Activated naive CD8-positive, alpha-beta T cell treated with anti-CD3 and anti-CD28 coated beads, Interleukin-2, amount 10 ng/mL, durations not matched to agents 7 days and 5 days (primary cell): Measurements from ENCODE around the gene AGPAT3. TPM values are rescaled to one million over a fixed set of nuclear protein-coding genes. Genes with fewer than 3 reads are reported as not detected.

Experiments used
- ATAC-seq: fragments of 150-1000 bp; cut with Tn5 transposase; one replicate; pipeline ENCODE4 v1.10.0; 2021; ENCODE audit warnings: low read depth, moderate library complexity
- POLR2A ChIA-PET: fragments of 350-600 bp; sonication (Branson Sonifier 250); formaldehyde crosslinking; loops from one replicate; lab custom pipeline; 2021; ENCODE audit warnings: antibody characterized with exemption; lab: Charles Lee
- DNase-seq: peaks from one replicate; pipeline ENCODE4 v3.0.0; 2021
- H3K27ac Mint-ChIP-seq: one replicate; pipeline ENCODE4 v1.8.0; 2022; ENCODE audit warnings: mild to moderate bottlenecking, mixed read lengths
- H3K27me3 Mint-ChIP-seq: one replicate; pipeline ENCODE4 v1.8.0; 2022; ENCODE audit warnings: mild to moderate bottlenecking, moderate library complexity, mixed read lengths
- H3K36me3 Mint-ChIP-seq: one replicate; pipeline ENCODE4 v1.8.0; 2021; ENCODE audit warnings: mild to moderate bottlenecking, mixed read lengths
- H3K4me1 Mint-ChIP-seq: one replicate; pipeline ENCODE4 v1.8.0; 2021; ENCODE audit warnings: mixed read lengths
- H3K4me3 Mint-ChIP-seq: one replicate; pipeline ENCODE4 v1.8.0; 2022; ENCODE audit warnings: mild to moderate bottlenecking, moderate library complexity, mixed read lengths
- H3K9me3 Mint-ChIP-seq: one replicate; pipeline ENCODE4 v1.8.0; 2021; ENCODE audit warnings: mixed read lengths
- total RNA-seq, 2 experiments: library from RNA; stranded (reverse); gene quantifications; one replicate each; pipeline ENCODE4 v1.2.3, GENCODE V29; 2021

Gene AGPAT3
- total RNA-seq, 2 experiments from 2014 or later: 75.4 to 76.3 TPM

DNA sequence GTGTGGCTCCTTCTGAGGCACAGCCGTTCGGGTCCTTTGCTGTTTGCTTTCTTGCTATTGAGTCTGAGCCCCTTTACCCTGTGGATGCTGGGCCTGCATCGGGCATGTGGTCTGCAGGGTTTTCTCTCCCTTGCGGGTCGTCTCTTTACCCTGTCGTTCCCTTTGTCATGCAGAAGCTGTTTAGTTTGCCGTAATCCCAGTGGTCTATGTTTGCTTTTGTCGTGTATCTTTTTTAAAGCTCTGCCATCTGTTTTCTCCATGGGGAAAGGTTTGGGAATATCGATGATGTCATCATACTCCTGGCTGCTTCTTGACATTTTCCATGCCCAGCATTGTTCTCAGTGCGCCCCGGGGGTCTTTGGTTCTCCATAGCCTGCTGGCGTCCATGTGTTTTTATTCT lies 68.2 kb downstream of the AGPAT3 start:
- POLR2A ChIA-PET: no interaction called here
- ATAC-seq (no peak), DNase-seq (no peak)
- H3K4me3 Mint-ChIP-seq: no peak overlapping the region
- H3K27ac Mint-ChIP-seq: no peak overlapping the region
- H3K4me1 Mint-ChIP-seq: peaks cover 4% of the 10 kb centered on the region
- H3K36me3 Mint-ChIP-seq: no peaks in the 10 kb centered on the region
- H3K9me3 Mint-ChIP-seq: no peaks in the 10 kb centered on the region
- no peaks in the 10 kb centered on the region for H3K27me3 Mint-ChIP-seq

DNA sequence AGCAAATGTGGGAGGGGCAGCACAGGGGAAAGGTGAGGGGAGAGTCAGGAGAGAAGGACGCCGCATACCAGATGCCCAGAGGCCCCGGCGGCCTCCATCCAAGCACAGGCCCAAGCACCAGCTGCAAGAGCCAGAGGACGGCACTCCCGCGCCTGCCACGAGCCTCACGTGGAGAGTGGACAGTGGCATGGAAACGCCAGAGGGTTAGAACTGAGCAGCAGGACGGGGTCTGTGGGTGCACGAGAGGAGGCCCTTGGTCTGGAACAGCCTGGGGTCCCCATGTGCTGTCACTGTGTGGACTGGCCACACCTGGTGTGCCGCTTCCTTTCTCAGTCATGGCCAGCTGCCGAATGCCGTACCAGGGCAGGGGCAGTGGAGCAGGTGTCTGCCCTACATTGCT lies 68.7 kb downstream of the AGPAT3 start:
- no peaks in the 10 kb centered on the region for H3K9me3 Mint-ChIP-seq
- no peak overlapping the region for H3K27ac Mint-ChIP-seq
- POLR2A ChIA-PET: interaction anchor here (0.6 kb wide), 1 partner anchor 10 kb away, joined by 3 read pairs; no protein-coding TSS in a partner anchor
- no peak overlapping the region for H3K4me3 Mint-ChIP-seq
- DNase-seq (no peak), ATAC-seq (no peak)
- no peaks in the 10 kb centered on the region for H3K27me3 Mint-ChIP-seq
- H3K4me1 Mint-ChIP-seq: peaks cover 7% of the 10 kb centered on the region
- no peaks in the 10 kb centered on the region for H3K36me3 Mint-ChIP-seq

DNA sequence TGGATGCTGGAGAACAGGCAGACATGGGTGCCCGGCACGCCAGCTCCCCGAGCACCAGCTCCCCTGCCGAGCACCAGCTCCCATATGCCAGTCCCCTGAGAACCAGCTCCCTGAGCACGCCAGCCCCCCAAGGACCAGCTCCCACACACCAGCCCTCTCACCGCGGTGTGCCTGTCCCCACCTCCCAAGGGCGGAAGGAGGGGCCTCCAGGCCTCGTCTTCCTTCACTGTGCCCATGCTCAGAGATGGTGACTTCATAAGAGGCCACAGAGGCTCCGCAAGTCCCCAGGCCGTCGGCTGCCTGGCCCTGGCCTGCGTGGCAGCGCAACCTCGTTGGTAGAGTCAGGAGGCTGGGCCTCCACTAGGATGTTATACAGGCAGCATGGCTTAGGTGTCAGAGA lies 69.1 kb downstream of the AGPAT3 start:
- ATAC-seq: no peak
- H3K9me3 Mint-ChIP-seq: no peaks in the 10 kb centered on the region
- H3K27me3 Mint-ChIP-seq: no peaks in the 10 kb centered on the region
- no peak overlapping the region for H3K4me3 Mint-ChIP-seq
- H3K36me3 Mint-ChIP-seq: no peaks in the 10 kb centered on the region
- DNase-seq: no peak
- H3K4me1 Mint-ChIP-seq: peaks cover 10% of the 10 kb centered on the region
- POLR2A ChIA-PET: interaction anchor here (0.6 kb wide), 1 partner anchor 10 kb away, joined by 3 read pairs; no protein-coding TSS in a partner anchor
- no peak overlapping the region for H3K27ac Mint-ChIP-seq

DNA sequence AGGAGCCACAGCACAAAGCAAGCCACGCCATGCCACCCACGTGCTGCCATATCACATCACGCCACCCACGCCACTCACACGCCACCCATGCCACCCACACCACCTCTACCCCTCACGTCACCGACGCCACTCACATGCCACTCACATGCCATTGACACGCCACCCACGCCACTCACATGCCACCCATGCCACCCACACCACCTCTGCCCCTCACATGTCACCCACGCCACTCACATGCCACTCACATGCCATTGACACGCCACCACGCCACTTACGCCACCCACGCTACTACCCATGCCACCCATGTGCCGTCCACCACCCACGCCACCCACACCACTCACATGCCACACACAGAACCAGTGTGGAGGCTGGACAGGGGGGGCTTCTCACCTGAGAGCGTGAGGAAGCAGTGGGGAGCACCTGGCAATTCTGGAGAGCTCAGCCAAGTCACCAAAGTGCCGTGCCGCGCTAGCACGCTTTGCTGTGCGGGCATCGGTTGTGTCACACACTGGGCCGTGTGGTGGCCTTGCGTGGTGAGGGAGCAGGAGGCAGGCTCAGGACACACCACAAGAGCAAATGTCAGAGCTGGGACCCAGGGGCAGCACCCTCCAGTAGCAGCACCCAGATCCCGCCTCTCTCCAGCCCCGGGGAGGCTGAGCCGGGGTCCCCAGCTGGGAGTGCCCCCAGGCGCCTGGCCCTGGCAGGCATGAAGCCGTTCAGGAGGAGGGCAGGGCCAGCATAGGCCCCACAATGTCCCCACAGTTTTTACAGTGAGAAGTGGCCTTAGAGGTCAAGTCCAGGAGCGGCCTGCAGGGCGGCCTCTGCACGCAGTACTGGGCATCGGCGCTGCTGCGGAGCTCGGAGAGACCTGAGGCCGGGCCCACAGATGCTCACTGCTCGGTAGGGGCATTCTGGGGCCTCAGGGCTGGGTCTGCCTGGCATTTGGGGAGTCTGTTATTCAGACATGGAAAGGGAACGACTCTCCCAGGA lies 70.0 kb downstream of the AGPAT3 start:
- peaks cover 10% of the 10 kb centered on the region for H3K4me1 Mint-ChIP-seq
- H3K36me3 Mint-ChIP-seq: peaks cover 2% of the 10 kb centered on the region
- no peaks in the 10 kb centered on the region for H3K9me3 Mint-ChIP-seq
- DNase-seq (no peak), ATAC-seq (no peak)
- no peak overlapping the region for H3K27ac Mint-ChIP-seq
- no peak overlapping the region for H3K4me3 Mint-ChIP-seq
- H3K27me3 Mint-ChIP-seq: no peaks in the 10 kb centered on the region
- POLR2A ChIA-PET: no interaction called here

DNA sequence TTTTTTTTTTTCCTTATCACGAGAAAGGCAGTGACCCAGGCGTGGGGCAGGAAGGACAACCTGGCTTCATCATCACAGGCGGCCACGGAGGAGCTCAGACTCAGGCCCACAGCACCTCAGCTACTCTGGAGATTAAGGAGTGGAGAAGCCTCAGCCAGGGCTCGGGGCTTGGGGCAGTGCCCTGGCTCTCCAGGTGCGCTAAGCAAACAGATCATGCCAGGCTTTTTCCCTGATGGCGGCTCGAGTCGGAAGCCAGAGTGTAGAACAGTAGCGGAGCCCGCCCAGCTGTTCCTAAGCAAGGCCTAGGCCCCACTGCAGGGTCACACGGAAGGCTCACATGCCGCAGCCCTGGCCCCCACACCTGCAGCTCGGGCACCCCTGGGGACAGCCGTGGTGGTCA lies 70.7 kb downstream of the AGPAT3 start:
- POLR2A ChIA-PET: no interaction called here
- no peaks in the 10 kb centered on the region for H3K9me3 Mint-ChIP-seq
- no peaks in the 10 kb centered on the region for H3K27me3 Mint-ChIP-seq
- DNase-seq (no peak), ATAC-seq (no peak)
- H3K4me3 Mint-ChIP-seq: no peak overlapping the region
- no peak overlapping the region for H3K27ac Mint-ChIP-seq
- H3K4me1 Mint-ChIP-seq: peaks cover 10% of the 10 kb centered on the region
- H3K36me3 Mint-ChIP-seq: peaks cover 2% of the 10 kb centered on the region

DNA sequence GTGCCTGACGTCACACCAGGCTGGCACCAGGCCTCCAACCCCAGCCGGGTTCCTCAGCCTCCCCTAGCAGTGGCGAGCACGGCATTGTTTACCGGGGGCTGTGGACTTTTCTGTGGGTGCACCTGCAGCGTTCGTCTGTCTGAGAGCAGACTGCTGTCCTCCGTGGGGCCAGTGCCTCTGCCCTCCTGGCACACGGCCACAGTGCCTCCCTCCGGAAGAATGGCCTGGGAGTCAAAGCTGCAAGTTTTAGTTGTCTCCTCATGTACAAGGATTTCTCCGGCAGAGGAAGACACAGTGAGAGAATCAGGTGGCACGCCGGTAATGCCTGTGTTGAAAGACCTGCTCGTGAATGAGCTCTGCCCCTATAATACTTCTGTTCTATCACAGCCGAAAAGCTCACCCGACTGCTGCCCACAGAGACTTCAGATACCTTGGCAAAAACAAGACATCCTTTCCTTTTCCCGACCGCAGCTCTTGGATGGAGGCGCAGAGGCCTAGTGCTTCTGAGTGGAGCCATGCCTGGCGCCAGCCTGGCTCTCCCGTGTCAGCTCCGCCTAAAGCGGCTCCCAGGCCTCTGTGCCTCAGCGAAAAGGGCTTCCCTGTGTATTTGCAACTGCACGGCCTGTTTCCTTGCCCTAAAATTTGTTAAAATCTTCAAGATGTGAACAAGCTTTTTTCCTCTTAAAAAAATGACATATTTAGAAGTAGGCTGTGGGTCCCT lies 71.4 kb downstream of the AGPAT3 start:
- ATAC-seq: no peak
- Mint-ChIP-seq H3K4me1 (peaks cover 10% of the 10 kb centered on the region), H3K9me3 (no peaks in the 10 kb centered on the region), H3K27me3 (no peaks in the 10 kb centered on the region), H3K27ac (no peak overlapping the region), H3K4me3 (no peak overlapping the region), H3K36me3 (peaks cover 2% of the 10 kb centered on the region)
- POLR2A ChIA-PET: interaction anchor here (0.6 kb wide), 2 partner anchors 81 to 93 kb away, joined by 3 to 5 read pairs; no protein-coding TSS in a partner anchor
- no peak for DNase-seq

DNA sequence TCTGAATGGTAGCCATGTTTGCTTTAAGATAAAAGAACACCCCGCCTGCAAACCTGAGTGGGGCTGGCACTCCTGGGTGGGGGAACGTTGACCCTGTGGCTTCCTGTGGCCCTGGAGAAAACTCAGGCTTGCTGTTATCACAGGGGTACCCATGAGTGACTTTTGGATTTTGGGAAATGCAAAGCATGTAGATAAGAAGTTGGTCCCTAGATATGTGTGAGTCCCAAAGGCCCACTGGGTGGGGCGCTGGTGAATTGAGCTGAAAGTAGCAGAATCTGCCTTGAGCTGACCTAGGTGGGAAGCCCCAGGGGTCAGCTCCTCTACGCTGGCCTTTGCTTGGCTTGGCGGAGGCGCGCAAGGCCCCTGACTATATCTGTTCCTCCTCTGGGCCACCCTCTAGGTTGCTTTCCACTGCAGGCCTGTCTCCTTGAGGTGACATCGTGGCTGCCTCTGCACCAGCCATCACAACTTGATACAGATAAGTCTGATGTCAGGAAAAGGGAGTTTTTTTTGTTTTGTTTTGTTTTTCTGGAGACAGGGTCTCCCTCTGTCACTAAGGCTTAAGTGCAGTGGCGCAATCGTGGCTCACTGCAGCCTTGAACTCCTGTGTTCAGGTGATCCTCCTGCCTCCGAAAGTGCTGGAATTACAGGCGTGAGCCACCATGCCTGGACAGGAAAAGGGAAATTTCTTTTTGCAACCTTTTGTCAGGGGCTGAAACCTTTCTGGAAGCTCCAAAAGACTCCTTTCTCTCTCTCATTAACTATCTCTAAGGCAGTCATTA lies 72.2 kb downstream of the AGPAT3 start:
- Mint-ChIP-seq H3K4me3 (no peak overlapping the region), H3K36me3 (peaks cover 2% of the 10 kb centered on the region), H3K27ac (no peak overlapping the region), H3K9me3 (no peaks in the 10 kb centered on the region), H3K4me1 (peaks cover 10% of the 10 kb centered on the region), H3K27me3 (no peaks in the 10 kb centered on the region)
- DNase-seq: no peak
- no peak for ATAC-seq
- POLR2A ChIA-PET: interaction anchor here (0.6 to 0.7 kb wide), 2 partner anchors 94 to 511 kb away, joined by 3 to 6 read pairs; no protein-coding TSS in a partner anchor

DNA sequence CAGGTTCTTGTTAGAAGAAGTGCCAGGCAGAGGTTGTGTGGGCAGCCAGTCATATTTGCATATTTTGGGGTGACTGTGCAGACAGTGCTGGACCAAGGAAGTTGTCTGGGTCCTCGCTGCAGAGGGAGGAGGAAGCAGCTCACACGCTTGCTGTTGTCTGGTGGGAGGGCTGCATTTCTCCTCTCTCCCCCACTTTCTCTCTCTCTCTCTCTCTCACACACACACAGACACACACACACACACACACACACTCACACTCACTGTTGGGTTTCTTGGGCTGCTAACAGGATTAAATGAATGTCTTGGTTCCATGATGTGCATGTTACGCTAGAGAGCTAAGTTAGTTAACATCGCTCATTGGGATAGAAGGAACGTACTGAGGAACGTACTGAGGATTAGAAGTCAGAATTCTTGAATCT lies 72.9 kb downstream of the AGPAT3 start:
- POLR2A ChIA-PET: interaction anchor here (0.7 to 2.2 kb wide), 3 partner anchors 12 to 511 kb away, joined by 4 to 6 read pairs (median 6); no protein-coding TSS in a partner anchor

DNA sequence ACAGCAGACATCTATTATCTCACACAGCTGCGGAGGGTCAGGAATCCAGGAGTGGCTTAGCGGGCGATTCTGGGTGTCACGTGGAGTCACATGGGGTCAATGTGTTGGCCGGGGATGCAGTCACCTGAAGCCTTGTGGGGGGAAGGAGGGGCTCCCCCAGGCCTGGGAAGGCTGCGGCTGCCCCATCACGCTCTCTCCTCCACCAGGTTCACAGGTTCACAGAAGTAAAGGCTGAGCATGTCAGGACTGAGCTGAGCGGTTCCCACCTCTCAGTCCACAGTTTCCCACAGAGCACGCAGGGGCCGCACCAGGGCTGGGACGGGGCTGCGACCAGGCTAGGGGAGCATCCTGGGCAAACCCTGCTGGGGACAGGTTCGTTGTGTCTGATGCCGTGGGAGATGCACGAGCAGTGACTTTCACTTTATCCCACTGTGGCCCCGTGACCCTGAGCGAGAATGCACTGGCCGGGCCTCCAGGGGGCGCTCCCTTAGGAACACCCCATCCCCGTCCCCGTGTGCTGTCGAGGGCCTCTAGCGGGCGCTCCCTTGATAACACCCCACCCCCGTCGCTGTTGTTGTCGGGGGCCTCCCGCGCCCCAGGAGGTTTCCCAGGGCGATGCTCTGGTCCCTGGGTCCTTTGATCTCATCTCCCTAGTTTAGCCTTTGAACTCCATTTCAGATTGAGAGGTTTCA lies 73.9 kb downstream of the AGPAT3 start:
- no peaks in the 10 kb centered on the region for H3K27me3 Mint-ChIP-seq
- peak; percentile 98 for ATAC-seq

More for the DNA sequence above, 72.9 kb downstream of the AGPAT3 start:
- Mint-ChIP-seq H3K27ac (peak overlapping the region; percentile 47), H3K9me3 (no peaks in the 10 kb centered on the region), H3K27me3 (no peaks in the 10 kb centered on the region), H3K36me3 (peaks cover 2% of the 10 kb centered on the region), H3K4me1 (peaks cover 10% of the 10 kb centered on the region), H3K4me3 (peak overlapping the region; percentile 7)
- ATAC-seq: no peak
- no peak for DNase-seq

DNA sequence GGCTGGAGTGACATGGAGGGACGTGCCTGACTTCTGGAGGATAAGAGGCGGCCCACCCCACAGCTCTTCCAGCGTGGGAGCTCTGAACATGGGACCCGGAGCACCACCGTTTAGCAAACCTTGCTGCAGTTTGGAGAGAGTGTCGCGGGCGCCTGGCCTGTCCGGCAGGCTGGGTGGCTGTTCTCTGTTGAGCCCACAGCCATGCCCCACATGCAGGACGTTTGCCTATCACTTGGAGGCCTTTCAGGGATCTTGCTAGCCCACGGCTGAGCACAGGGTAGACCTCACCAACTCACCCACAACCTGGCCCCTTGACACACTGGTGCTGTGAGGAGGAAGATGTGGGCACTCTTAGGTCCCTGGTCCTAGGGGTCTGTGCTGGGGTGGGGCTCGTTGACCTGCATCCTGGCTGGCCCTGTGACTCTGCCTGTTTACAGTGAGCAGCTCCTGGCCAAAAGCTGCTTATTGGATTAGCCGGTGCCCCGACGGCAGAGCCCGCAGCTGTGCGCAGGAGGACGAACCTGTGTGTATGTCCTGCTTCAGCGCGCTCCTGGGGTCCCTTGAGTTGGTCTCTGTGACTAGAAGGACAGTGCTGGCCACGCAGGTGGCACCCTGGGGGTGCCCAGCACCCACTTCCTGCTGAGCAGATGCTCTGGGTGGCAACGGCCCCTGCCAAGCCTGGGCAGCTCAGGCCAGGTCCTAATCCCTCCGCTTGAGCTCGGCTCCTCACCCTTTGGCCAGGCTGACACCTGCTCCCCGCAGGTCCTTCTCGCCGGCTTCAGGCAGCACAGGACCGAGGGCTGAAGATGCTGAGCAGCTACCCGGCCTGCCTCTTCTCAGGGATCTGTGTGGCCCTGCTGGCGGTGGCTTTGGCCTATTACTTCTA lies 74.7 kb downstream of the AGPAT3 start:
- Mint-ChIP-seq H3K27ac (peak overlapping the region; percentile 74), H3K36me3 (peaks cover 2% of the 10 kb centered on the region), H3K9me3 (no peaks in the 10 kb centered on the region), H3K4me3 (peak overlapping the region; percentile 84), H3K27me3 (no peaks in the 10 kb centered on the region), H3K4me1 (peaks cover 10% of the 10 kb centered on the region)
- POLR2A ChIA-PET: interaction anchor here (1.1 to 2.2 kb wide), 3 partner anchors 14 to 34 kb away, joined by 3 to 6 read pairs (median 4); no protein-coding TSS in a partner anchor
- ATAC-seq: no peak
- no peak for DNase-seq

More for the DNA sequence above, 73.9 kb downstream of the AGPAT3 start:
- Mint-ChIP-seq H3K27ac (peak overlapping the region; percentile 74), H3K4me1 (peaks cover 10% of the 10 kb centered on the region), H3K36me3 (peaks cover 2% of the 10 kb centered on the region), H3K9me3 (no peaks in the 10 kb centered on the region), H3K4me3 (peak overlapping the region; percentile 84)
- peak; percentile 94 for DNase-seq
- POLR2A ChIA-PET: interaction anchor here (1.1 to 2.2 kb wide), 3 partner anchors 13 to 34 kb away, joined by 3 to 6 read pairs (median 4); no protein-coding TSS in a partner anchor

DNA sequence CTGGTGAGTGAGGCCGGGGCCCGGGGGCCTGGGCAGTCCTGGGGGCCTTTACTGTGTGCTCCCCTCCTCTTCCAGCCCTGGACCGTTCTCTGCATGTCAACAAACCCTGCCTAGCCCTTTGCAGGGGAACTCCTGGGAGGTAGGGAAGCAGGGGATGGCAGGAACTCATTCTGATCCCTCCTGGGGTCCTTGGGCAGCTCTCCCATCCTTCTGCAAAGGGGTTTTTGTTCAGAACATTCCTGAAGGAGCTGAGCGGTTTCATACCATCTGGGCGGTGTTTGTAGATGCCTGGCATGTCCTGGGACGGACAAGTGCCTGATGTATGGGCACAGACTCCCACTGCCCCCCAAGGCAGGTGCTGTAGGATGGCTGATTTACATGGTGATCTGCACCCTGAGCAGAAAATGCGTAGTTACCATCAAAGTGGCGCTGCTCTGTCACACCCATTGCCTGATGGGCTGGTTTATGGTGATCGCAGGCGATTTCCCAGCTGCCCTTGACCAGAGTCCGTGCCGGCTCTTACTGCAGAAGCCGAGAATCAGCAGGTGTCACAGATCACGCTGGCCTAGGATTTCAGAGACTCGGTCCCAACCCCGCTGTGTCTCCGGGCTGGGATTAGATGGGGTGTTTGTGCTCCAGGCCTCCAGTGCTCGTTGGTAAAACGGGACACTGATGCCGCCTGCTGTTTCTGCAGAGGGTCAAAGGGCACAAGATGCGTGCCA lies 75.5 kb downstream of the AGPAT3 start:
- H3K9me3 Mint-ChIP-seq: no peaks in the 10 kb centered on the region
- H3K4me3 Mint-ChIP-seq: no peak overlapping the region
- ATAC-seq: no peak
- no peak for DNase-seq
- no peaks in the 10 kb centered on the region for H3K27me3 Mint-ChIP-seq
- peaks cover 10% of the 10 kb centered on the region for H3K4me1 Mint-ChIP-seq
- H3K36me3 Mint-ChIP-seq: peaks cover 2% of the 10 kb centered on the region
- POLR2A ChIA-PET: no interaction called here
- no peak overlapping the region for H3K27ac Mint-ChIP-seq
